Mucosa of descending colon (tissue), 3 donors: ENCODE results near the gene PSME4. TPM values are rescaled to one million over a fixed set of nuclear protein-coding genes. Genes with fewer than 3 reads are reported as not detected.

ENCODE experiments used
- ATAC-seq: fragments of 200-7000 bp; cut with Tn5 transposase; one replicate; pipeline ENCODE4 v1.9.1; 2020; ENCODE audit warnings: mild to moderate bottlenecking, moderate library complexity
- DNase-seq, 3 donors: peaks; one replicate each; pipeline ENCODE4 v3.0.0-alpha.2; 2020
- H3K36me3 ChIP-seq: fragments of 200-600 bp; one replicate; pipeline ENCODE4 v1.8.0; 2021; ENCODE audit warnings: low read depth, mild to moderate bottlenecking
- H3K4me1 ChIP-seq: fragments of 200-600 bp; one replicate; pipeline ENCODE4 v1.8.0; 2021; ENCODE audit warnings: low read depth, mild to moderate bottlenecking
- H3K4me3 ChIP-seq: fragments of 200-600 bp; one replicate; pipeline ENCODE4 v1.8.0; 2021; ENCODE audit warnings: mild to moderate bottlenecking
- H3K9me3 ChIP-seq: fragments of 200-600 bp; one replicate; pipeline ENCODE4 v1.8.0; 2021; ENCODE audit warnings: mild to moderate bottlenecking
- intact Hi-C, 2 donors: fragments of 100-400 bp; cut with DNase I in 1 of 2; cut with micrococcal nuclease in 1 of 2; formaldehyde crosslinking; loops; one replicate each; pipeline versions ENCODE4 v1.11.0 to v1.11.1; 2022; cut with DNase I, micrococcal nuclease
- total RNA-seq, 3 donors: library from RNA; stranded (reverse); fragmentation: NEBNext Ultra II Directional in 2 of 3; extraction: Animal tissue kit (Norgen Biotek cat#: 25700) in 2 of 3; gene quantifications; one replicate each; pipeline versions ENCODE4 v1.2.1 to v1.2.4, GENCODE V29; 2021 to 2023
- TF ChIP-seq, protein P1 (sequence below): fragments of 200-600 bp; IDR thresholded peaks from one replicate; pipeline ENCODE4 v1.8.0; 2022; ENCODE audit warnings: antibody characterized with exemption, mild to moderate bottlenecking
- donor health status: DM: no; HTN: no; CAD: no; lungs with moderate emphysema.
- donor health status: DM: no; HTN: no; CAD: no.
- donor health status: DM: no; HTN: yes; CAD: no.

Gene PSME4
- total RNA-seq, 3 donors from 2014 or later, result 33.7 to 50.9 (median 50.3) TPM

- intact Hi-C loops, result no loop called here
- H3K36me3 ChIP-seq, result peaks cover 6% of the 10 kb centered on the region
- ATAC-seq (no peak), DNase-seq (no peak)
- no peaks in the 10 kb centered on the region for H3K4me1 ChIP-seq
- H3K4me3 ChIP-seq, result no peak overlapping the region
- TF ChIP-seq, protein P1, sequence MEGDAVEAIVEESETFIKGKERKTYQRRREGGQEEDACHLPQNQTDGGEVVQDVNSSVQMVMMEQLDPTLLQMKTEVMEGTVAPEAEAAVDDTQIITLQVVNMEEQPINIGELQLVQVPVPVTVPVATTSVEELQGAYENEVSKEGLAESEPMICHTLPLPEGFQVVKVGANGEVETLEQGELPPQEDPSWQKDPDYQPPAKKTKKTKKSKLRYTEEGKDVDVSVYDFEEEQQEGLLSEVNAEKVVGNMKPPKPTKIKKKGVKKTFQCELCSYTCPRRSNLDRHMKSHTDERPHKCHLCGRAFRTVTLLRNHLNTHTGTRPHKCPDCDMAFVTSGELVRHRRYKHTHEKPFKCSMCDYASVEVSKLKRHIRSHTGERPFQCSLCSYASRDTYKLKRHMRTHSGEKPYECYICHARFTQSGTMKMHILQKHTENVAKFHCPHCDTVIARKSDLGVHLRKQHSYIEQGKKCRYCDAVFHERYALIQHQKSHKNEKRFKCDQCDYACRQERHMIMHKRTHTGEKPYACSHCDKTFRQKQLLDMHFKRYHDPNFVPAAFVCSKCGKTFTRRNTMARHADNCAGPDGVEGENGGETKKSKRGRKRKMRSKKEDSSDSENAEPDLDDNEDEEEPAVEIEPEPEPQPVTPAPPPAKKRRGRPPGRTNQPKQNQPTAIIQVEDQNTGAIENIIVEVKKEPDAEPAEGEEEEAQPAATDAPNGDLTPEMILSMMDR, result no peak
- no peaks in the 10 kb centered on the region for H3K9me3 ChIP-seq
These were observed 90.0 kb downstream of the PSME4 start for GRCh38 chr2:53880756-53881155.

GRCh38 chr2:53877556-53877955 is 93.2 kb downstream of the PSME4 start:
- intact Hi-C loops, result no loop called here
- TF ChIP-seq, protein P1, result no peak
- no peak for DNase-seq
- no peaks in the 10 kb centered on the region for H3K36me3 ChIP-seq
- no peaks in the 10 kb centered on the region for H3K4me1 ChIP-seq
- no peak overlapping the region for H3K4me3 ChIP-seq
- no peak for ATAC-seq
- H3K9me3 ChIP-seq, result no peaks in the 10 kb centered on the region

DNA sequence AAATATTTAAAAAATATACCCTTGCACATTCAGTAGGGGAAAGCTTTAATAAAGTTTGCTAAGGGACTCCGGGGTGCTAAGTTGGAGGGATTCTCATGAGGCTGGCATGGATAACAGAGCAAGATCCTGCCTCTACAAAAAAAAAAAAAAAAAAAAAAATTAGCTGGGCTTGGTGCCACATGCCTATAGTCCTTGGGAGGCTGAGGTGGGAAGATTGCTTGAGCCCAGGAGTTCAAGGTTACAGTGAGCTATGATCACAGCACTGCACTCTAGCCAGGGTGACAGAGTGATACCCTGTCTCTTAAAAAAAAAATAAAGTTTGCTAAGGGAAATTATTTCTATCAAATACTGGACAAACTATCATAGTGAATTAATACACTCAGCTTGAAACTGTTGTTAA is 93.7 kb downstream of the PSME4 start:
- TF ChIP-seq, protein P1, result no peak
- Histone ChIP-seq H3K36me3 (no peaks in the 10 kb centered on the region), H3K4me1 (no peaks in the 10 kb centered on the region), H3K4me3 (no peak overlapping the region), H3K9me3 (no peaks in the 10 kb centered on the region)
- no peak for ATAC-seq
- no peak for DNase-seq
- intact Hi-C loops, result no loop called here

DNA sequence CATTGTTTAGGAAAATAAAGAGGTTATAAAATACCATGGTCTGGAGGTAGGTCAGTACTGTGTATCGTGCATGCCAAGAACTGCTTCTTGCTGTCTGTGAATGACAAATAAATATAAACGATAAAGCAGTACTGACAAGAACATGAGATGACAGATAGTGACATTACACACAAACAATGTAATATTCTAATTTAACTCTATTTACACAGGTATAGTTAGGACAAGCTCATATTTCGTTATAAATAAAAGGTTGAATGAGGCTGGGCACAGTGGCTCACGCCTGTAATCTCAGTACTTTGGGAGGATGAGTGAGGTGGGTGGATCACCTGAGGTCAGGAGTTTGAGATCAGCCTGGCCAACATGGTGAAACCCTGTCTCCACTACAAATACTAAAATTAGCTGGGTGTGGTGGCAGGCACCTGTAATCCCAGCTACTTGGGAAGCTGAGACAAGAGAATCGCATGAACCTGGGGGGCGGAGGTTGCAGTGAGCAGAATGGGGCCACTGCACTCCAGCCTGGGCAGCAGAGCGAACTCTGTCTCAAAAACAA is 96.3 kb downstream of the PSME4 start:
- intact Hi-C loops, result no loop called here
- no peak for DNase-seq
- H3K36me3 ChIP-seq, result no peaks in the 10 kb centered on the region
- ATAC-seq, result no peak
- H3K4me1 ChIP-seq, result no peaks in the 10 kb centered on the region
- no peaks in the 10 kb centered on the region for H3K9me3 ChIP-seq
- TF ChIP-seq, protein P1, result no peak
- H3K4me3 ChIP-seq, result no peak overlapping the region

- Histone ChIP-seq H3K9me3 (no peaks in the 10 kb centered on the region), H3K4me1 (no peaks in the 10 kb centered on the region), H3K36me3 (no peaks in the 10 kb centered on the region), H3K4me3 (no peak overlapping the region)
- ATAC-seq (no peak), DNase-seq (no peak)
- TF ChIP-seq, protein P1, result no peak
- intact Hi-C loops, result no loop called here
These were observed 103.0 kb downstream of the PSME4 start for GRCh38 chr2:53867773-53868172.

DNA sequence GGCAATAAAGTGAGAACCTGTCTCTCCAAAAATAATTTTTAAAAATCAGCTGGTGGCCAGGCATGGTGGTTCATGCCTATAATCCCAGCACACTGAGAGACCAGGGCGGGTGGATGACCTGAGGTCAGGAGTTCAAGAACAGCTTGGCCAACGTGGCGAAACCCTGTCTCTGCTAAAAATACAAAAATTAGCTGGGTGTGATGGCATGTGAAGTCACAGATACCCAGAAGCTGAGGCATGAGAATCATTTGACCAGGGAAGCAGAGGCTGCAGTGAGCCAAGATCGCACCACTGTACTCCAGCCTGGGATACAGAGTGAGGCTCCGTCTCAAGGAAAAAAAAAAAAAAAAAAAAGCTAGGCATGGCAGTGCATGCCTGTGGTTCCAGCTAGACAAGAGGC is 103.6 kb downstream of the PSME4 start:
- intact Hi-C loops, result no loop called here
- no peaks in the 10 kb centered on the region for H3K9me3 ChIP-seq
- ATAC-seq (no peak), DNase-seq (no peak)
- TF ChIP-seq, protein P1, result no peak
- no peak overlapping the region for H3K4me3 ChIP-seq
- H3K4me1 ChIP-seq, result no peaks in the 10 kb centered on the region
- H3K36me3 ChIP-seq, result no peaks in the 10 kb centered on the region
